ENCODE data around the gene CHST9.

The CHST9 gene

DNA sequence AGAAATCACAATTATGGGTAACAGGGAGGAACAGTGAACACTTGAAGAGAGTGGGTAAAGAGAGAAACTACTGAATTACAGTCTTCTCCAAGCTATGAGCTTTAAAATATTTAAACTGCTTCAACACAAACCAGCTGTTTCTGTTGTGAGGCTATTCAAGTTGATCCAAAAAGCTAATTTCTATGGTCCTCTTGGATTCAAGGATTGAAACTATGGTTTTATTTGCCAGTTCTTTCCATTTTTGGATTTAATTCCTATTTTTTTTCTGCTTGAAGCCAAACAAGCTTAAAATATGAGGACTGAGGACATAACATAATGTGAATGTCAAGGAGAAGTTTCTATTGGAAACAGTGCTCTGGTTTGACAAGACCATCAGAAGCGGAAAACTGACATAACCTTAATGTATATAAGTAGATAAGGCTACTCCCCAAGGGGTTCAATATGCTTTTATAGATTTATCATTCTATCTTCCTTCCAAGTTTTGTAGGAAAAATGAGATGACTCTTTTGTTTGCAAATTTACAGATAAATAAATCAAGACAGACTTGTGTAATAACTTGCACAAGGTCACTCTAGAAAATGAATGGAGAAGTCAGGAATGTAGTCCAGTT lies 258.9 kb downstream of the CHST9 start:
- no peak for DNase-seq

DNA sequence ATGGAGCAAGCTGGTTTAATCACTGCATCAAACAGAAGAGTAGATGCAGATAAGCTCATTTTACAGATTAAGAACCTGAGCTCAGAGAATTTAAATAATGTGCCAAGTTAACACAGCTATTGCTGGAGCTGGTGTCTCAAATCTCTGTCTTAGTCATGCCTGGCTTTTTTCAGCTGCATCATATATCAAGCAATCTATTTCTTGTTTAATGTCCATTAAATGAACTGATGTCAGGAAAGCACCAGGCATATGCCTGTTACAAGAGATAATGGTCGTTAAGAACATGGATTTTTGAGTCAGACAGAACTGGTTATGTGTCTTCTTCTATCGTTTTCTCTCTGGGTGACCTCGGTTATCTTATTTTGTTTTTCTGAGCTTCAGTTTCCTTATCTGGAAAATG lies 259.8 kb downstream of the CHST9 start:
- no peak for DNase-seq

DNA sequence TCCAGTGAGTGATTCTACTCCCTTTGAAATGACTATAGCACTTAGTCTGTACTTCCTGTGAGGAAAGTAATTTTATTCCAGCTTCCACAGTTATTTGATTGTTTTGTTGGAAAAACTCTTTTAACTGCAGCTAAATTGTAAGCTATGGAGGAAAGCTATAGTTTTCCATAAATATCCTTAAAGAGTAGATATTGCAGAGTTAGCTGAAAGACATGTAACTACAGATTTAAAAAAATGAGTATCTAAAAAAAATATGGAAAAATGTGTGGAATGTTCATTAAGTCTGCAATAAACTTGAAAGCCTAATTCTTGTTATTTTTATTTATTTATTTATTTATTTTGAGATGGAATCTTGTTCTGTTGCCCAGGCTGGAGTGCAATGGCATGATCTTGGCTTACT lies 262.8 kb downstream of the CHST9 start:
- DNase-seq: no peak

DNA sequence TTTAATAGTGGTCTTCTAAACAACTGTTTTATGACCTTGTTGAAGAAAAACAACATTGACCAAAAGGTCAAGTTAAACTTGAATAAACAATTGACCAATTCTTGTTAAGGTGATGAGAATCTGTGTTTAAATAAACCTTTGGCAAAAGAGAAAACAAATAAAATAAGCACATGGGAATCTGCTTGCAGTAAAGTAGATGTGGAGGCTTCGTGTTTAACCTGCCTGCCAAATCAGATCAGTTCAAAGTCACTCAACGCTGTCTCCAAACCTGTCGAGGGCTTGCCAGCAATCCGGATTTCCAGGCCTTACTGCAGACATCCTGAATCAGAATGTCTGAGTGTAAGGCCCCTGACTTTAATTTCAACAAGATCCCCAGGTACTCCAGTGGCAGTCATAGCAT lies 264.5 kb downstream of the CHST9 start:
- no peak for DNase-seq

DNA sequence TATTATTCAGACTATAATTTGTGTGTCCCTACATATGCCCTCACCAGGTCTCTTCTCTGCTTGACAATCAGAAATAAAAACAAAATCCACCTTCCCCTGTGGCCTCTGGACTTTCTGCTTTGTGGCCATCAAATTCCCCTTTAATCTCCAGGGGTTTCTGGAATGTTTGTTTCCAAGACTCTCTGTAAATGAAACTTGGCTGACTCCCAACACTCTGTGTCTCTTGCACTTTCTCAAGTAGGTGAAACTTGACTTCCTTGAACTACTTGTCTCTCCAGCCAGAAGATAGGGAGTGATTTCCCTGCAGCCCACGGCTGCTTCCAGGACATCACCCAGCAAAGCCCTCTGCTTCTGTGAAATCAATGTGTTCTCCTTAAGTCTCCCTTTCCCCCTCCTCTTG lies 265.5 kb downstream of the CHST9 start:
- no peak for DNase-seq

DNA sequence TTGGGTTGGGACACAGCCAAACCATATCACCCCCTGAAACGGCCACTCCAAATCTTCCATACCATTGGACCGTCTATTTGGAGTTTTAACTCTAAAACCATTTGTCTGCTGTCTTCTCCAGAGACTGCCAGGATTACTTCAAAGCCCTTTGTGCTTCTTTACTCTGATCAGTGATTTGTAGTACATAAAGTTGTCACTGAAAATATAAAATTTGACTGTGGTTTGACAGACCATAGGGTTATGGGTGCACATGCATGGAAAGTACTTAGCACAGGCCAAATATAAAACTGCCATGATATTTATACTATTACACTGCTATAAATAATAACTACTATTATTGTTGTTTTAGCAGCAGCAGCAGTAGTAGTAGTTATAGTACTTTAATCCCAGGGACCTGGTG lies 265.9 kb downstream of the CHST9 start:
- no peak for DNase-seq

DNA sequence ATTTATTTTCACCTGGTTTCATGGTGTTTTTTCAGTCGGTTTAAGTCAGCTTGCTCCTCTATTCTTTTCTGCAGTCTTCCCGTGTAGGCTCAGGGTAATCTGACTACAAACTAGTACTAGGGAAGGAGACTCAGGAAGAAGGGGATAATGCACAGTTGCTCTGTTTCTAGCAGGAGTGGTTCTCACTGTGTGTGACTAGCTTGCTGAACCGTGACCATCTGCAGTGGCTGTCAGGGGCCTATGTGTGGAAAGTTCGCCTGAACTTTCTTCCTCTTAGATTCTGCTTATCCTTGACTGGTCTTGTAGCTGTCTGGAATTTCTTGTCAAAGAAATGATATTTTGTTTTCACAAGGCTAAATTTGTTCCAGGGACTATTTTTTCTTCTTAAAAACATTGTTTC lies 273.3 kb downstream of the CHST9 start:
- DNase-seq: no peak

DNA sequence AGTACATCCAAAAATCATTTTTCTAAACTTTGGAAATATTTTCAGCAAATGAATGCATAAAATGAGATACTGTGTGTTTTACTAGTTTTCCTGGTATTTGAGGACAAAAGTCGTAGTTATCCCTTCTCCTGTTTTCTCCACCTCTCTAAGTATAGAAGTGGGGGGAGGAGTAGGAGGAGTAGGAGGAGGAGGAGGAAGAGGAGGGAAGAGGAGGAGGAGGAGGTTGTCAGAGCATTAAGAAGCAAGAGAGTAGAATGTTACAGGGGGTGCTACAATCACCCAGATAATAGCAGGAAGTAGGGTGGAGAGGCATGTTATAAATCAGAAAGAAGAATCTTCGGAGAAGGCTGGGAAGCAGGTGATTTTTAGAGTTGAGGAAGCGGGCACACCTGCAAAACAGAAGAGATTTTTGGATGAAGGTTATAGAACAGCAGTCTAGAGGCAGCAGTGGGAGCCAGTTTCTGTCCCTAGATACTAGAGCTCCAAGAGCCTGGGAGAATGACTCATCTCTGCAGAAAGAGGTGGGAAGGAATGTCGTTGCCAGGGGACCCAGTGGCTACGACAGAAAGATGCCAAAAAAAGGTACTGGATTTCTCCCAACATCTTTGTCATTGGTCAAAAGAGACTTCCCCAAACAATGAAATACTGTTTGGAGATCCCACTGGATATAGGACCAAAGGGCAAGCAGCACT lies 275.4 kb downstream of the CHST9 start:
- no peak for DNase-seq

DNA sequence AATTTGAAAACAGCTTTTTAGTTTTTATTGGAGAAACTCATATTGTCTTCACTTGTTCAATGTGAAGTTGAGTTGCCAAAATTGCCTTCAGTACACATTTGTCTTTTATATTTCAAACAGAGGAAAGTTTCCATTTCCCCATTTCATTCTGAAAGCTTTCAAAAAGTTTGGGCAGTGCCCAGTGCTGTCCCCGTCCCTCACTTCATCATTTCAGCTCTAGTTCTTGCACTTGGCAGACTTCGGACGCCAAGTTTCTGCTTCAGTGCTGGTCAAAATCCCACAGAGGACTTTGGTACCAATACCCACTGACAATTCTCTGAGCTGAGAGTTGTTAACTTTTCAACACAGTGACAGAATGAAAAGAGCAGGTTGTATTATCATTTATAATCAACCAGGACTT lies 276.2 kb downstream of the CHST9 start:
- no peak for DNase-seq

DNA sequence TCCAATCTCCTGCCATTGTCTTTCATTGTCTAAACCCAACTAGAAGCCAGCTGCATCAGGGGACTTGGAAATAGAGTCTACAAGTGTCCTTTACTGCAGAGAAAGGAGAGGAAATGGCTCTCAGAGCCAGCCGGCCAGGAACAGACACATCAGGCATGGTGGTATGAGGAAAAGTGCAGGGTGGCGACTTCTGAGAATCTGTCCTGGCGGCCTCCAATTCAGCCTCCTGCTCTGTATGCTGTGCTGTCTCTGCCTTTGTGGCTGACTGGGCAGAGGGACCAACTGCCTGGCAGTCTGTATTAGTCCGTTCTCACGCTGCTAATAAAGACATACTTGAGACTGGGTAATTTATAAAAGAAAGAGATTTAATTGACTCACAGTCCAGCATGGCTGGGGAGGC lies 282.8 kb downstream of the CHST9 start:
- no peak for DNase-seq

DNA sequence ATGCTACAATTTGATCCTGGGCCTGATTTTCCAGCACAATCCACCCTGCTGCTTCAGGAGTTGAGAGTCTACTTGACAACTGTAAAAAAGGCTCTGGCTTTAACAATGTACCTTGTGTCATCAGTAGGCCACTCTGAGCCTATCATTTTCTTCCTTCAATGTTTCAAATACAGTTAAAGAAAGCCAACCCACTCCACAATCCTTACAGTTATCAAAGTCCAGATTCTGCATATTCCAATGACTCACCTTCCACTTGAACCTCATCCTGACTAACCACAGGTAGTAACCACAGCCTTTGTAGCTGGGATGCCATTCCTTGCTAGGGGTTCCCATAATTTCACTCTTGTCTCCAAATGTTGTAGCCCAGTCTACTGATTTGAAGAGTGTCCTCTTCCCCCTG lies 284.1 kb downstream of the CHST9 start:
- no peak for DNase-seq

DNA sequence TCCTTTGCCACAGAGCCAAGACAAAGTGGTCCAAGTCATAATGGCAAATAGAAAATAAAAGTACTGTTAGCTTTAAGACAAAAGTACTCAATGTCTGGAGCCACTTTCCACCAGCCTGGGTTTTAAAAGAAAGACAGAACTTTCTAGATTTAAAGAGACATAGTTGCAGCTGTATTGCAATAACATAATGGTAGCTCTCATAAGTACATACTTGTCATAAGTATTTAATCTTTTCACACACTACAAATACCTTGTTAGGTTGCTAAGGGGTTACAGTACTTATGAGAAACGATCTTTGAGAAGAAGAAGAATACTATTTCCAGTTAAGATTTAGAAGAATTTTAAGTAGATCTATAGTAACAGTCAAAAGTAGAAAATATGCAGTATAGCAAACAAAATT lies 290.7 kb downstream of the CHST9 start:
- DNase-seq: no peak

DNA sequence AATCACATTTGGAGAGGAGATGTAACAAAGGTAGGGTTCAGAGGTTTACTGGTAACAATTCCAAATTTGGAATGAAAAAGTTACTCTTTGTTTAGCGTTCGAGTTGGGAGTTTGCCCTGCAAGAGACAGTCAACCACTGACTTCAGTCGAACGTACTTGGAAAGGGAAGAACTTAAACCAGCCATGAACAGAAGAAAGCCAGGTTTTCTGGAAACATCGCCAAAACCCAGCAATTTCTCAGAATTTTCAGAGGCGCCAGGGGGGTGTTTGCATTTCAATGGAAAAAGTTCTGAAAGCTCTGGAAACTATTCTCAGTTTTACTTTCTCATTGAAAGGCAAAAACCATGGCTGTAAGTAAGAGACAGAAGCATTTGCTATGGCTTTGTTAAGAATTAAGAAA lies 291.1 kb downstream of the CHST9 start:
- DNase-seq: no peak

DNA sequence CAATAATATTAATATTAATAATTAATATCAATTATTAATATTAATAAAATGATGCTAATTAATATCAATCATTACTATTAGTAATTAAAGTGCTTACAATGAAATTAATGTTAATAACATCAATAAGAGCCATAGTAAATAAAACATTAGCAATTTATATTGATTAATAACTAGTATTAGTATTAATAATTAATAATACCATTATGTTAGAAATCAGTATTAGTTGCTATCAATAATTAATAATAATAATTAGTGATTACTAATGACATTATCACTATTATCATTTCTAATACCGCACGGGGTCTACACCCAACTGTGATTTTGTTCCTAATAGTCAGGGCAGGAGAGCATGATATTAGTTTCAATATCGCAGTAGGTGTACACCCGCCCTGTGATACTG lies 296.8 kb downstream of the CHST9 start:
- no peak for DNase-seq

DNA sequence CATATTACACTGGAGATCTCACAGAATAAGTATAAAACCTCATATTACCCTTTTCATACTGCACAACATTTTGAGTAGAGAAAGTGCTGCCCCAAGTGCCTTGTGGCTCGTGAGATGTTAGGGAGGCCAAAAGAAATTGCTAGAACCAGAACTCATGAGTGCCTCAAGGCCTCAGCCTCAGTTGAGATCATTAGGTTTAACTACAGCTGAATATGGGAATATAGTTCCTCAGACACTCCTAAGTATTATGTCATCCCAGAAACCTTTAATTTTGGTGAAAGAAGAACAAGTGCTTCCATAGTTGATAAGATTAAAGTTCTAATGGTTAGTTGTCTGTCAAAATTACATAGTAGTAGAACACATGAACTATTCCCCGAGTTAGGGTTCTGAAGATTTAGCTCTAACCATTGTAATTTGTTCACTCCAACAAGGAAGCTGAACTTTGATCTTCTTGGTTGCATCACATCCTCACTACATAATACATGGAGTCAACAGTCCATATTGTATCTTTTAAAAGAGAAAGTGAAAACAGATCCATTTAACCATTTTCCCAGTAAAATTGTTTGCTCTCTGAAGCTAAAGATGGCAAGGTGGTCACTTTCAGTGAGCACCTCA lies 310.0 kb downstream of the CHST9 start:
- DNase-seq: no peak

DNA sequence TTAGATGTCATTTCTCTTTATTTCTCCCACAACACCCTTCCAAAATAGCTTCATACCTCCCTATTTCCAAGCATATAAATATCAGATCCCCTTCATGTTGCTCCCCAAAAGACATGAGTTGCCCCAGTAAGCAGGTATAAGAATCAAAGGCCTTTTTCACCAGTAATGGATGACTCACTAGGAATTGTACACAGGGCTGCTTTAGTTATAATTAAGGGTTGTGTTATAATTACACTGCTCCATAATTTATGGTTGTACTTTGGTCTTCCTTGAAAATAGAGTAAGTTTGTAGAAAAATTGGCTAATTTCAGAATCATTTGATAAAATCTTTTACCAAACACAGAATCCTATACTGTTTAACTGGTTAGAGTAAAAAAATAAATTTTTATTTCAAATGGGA lies 310.8 kb downstream of the CHST9 start:
- no peak for DNase-seq

DNA sequence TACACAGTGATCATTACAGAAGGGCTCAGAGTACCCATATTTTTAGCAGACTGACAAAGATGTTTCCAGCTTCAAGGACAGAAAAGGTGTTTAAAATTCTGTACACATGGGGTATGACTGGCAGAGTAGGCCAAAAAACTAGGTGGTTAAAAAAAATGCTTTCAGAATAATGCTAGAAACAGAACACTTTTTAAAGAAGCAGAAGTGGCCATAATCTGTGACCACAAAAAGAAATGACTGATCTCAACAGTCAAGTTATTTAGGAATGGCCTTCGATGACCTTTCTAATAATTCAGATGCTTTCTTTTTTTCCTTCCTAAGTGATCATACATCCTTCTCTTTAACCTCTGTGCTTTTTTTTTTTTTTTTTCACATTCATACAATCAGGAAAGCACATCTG lies 315.5 kb downstream of the CHST9 start:
- peak in 1 of 2 experiments; percentile 29 for DNase-seq

DNA sequence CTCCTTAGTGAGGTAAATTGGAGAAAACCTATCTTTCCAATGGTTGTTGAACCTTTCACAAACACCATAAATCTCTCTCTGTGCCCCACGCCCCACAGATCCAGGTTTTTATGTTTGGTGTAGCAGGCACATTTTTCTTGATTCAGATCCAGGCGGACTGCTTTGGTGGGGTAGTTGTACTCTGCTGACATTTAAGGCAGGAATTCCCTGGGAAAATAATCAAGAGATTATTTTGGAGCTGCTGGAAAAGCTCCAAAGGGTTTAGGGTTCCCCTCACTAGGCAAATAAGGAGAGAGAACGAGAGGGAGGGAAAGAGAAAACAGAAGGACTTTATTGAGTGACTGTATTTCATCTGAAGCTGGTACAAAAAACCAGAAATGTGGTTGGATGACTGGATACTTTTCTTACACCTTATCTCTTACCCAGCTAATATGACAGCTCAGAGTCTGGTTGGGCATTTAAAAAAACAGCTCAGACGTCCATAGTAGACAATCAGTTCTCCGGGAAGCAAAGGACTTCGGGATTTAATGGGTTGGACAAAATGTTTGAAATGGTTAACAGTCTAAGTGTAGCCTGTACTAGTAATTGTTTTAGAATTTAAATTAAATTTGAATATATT lies 316.0 kb downstream of the CHST9 start:
- no peak for DNase-seq

DNA sequence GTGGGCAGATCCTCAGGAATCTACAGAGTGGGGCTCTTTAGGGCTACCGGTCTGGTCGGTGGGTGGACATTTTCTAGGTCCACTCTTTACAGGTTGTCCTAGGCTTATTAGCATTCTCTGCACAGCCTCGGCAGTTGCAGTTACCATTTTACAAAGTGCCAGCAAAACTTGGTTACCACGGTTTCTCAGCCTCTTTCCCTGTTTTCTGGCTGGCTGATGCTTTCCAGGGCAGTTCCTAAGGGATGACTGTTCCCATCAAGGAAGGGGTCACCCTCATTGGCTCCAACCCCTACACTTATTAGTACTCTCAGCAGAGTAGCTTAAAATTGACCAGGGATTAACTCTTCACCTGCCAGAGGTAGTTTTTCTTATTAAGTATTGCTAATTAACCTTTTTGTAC lies 317.6 kb downstream of the CHST9 start:
- no peak for DNase-seq

DNA sequence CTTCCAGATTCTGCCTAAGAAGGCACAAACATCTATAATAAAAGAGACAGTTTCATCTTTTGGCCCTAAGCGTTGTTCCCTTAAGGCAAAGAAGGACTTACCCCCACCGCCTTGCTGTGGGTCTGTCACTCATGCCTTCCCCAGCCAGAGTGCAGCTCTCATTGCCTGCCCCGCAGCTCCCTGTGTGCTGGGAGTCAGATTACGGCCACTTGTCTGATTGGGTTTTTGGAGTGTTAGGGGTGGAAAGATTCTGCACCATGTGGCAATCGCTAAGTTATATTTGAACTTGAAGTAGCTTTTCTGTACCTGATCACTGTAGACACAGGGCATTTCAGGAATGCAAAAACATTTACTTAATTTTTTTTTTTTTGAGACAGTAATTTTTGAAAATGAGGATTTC lies 319.6 kb downstream of the CHST9 start, which contains the start of gene AQP4:
TSS of gene AQP4 (minus strand) at position 151 of the 400 bp plus-strand sequence. CDS start at position 133, 18 bp downstream.
- no peak for DNase-seq

DNA sequence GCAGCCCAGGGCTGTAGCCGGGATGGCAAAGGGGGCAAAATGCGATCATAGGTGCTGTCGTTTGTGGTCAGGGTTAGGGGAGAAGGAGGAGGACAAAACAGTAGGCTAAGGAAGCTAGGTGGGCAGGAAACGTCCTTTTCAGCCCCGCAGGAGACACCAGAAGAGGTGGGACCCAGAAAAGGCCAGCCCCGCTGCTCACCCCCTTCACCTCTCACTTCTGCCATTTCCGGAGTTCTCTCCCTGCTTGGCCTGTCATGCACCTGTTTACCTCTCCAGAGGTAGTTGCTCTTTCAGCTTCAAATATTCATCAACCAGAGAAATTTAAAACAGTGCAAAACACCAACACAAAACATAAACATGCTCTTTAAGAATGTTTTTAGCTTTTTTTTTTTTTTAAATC lies 320.4 kb downstream of the CHST9 start:
- DNase-seq: no peak

DNA sequence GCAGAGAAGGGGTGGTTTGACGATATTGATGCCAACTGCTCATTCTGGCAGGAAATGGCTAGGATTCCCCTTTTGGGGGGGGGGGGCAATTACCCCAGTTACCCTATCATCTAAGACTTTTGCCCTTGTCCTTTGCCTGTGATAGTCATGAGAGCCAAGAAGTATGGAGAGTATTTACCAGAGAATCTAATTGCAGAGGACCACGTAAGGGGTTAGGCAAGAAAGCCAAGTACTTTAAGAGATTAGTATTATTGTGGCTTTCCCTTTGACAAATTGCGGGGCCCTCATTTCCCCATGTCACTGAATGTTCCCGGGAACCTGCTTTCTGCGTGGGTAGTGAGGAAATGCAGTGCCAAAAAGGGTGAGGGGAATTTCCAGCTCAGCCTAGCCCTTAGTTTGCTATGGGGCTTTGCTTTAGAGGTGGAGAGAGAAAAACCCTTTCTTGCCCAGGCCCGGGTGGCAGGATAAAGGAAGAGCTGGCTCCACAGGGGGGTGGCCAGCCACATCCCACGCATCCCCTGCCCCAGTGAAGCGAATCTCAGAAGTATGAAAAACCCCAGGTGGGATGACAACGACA lies 321.1 kb downstream of the CHST9 start:
- no peak for DNase-seq

DNA sequence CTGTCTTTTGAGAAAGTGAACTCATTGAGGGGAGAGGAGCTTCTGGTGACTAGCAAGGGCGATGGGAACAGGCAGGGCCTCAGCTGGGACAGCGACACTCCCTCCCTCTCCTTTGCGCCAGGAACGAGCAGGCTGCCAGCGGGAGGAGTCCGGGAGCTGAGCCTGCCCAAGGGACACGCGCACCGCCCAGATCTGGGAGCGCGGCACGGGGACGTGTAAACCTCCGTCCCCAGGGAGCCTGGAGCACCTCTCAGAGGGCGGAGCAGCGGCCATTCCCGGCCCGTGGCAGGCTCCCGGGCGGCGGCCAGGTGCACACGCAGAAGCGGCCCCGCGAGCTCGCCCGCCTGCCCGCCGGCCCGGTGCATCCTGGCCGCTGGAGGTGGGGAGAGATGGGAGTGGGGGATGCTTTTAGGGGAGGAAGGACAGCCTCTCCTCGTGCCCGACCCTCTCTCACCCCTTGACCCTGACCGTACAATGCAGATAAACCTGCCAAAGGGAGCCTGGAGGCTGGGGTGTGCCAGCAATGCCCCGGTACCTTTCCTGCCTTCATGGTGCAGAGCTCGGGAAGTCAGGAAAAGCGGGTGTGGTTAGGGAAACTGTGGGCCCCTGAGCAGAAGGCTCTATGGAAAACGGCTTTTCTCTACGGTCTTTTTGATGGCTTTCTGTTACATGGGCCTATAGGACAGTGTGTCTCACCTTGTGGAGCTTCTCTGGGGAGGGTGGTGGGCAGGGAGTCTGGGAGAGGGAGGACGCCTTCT lies 321.8 kb downstream of the CHST9 start:
- no peak for DNase-seq
